ENCODE results near the gene ZBTB32.

Gene ZBTB32

DNA sequence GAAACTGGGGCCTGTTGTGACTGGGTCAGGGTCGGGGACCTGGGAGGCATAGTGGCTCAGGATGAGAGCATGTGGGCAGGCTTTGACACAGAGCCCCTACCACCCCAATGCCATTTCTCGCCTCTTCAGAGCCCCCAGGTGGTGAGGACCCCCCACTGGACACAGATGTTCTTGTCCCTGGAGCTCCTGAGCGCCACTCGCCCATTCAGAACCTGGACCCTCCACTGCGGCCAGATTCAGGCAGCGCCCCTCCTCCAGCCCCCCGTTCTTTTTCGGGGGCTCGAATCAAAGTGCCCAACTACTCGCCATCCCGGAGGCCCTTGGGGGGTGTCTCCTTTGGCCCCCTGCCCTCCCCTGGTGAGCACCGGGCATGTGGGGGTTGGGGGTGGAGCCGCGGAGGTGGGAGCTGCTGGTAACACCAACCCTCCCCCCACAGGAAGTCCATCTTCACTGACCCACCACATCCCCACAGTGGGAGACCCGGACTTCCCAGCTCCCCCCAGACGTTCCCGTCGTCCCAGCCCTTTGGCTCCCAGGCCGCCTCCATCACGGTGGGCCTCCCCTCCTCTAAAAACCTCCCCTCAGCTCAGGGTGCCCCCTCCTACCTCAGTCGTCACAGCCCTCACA is 27.5 kb downstream of the ZBTB32 start:
- no peak for DNase-seq (ENCODE audit: low read depth)

DNA sequence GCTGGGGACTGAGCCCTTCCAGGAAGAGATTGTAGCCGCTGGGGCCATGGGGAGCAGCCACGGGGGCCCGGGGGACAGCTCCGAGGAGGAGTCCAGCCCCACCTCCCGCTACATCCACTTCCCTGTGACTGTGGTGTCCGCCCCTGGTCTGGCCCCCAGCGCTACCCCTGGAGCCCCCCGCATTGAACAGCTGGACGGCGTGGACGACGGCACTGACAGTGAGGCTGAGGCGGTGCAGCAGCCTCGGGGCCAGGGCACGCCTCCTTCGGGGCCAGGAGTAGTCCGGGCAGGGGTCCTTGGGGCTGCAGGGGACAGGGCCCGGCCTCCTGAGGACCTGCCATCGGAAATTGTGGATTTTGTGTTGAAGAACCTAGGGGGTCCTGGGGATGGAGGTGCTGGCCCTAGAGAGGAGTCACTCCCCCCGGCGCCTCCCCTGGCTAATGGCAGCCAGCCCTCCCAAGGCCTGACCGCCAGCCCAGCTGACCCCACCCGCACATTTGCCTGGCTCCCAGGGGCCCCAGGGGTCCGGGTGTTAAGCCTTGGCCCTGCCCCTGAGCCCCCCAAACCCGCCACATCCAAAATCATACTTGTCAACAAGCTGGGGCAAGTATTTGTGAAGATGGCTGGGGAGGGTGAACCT is 28.3 kb downstream of the ZBTB32 start:
- no peak for DNase-seq (ENCODE audit: low read depth)
- H3K4me3 ChIP-seq (replicated peaks; ENCODE audit: low read depth, low read length), result no peak overlapping the region
- TF ChIP-seq, protein P1, sequence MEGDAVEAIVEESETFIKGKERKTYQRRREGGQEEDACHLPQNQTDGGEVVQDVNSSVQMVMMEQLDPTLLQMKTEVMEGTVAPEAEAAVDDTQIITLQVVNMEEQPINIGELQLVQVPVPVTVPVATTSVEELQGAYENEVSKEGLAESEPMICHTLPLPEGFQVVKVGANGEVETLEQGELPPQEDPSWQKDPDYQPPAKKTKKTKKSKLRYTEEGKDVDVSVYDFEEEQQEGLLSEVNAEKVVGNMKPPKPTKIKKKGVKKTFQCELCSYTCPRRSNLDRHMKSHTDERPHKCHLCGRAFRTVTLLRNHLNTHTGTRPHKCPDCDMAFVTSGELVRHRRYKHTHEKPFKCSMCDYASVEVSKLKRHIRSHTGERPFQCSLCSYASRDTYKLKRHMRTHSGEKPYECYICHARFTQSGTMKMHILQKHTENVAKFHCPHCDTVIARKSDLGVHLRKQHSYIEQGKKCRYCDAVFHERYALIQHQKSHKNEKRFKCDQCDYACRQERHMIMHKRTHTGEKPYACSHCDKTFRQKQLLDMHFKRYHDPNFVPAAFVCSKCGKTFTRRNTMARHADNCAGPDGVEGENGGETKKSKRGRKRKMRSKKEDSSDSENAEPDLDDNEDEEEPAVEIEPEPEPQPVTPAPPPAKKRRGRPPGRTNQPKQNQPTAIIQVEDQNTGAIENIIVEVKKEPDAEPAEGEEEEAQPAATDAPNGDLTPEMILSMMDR (IDR thresholded peaks at IDR 0.05; ENCODE audit: low read length, missing control alignments), result no peak

More for the DNA sequence above, 27.5 kb downstream of the ZBTB32 start:
- H3K4me3 ChIP-seq (replicated peaks; ENCODE audit: low read depth, low read length), result no peak overlapping the region
- TF ChIP-seq, protein P1 (IDR thresholded peaks at IDR 0.05; ENCODE audit: low read length, missing control alignments), result no peak

DNA sequence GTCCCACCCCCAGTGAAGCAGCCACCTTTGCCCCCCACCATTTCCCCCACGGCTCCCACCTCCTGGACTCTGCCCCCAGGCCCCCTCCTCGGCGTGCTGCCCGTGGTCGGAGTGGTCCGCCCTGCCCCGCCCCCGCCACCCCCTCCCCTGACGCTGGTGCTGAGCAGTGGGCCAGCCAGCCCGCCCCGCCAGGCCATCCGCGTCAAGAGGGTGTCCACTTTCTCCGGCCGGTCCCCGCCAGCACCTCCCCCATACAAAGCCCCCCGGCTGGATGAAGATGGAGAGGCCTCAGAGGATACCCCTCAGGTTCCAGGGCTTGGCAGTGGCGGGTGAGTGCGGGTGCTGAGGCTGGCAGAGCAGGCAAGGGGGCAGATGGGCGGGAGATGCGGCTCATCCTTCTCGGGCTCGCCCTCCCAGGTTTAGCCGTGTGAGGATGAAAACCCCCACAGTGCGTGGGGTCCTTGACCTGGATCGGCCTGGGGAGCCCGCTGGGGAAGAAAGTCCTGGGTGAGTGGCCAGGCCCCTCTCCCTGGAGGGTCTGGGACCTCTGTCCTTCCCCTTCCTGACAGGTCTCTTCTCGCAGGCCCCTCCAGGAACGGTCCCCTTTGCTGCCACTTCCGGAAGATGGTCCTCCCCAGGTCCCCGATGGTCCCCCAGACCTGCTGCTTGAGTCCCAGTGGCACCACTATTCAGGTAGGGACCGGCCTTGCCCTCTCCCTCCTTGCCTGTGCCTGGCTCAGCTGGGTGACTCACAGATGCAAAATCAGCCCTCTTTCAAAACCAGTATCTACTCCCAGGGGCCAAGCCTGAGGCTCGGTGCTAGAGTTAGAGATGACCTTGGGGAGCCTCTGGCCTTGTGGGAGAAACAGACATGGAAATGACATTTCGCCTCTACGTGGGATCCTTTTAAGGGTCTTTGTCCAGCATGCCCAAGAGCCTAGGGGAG is 29.1 kb downstream of the ZBTB32 start:
- no peak overlapping the region for H3K4me3 ChIP-seq (replicated peaks; ENCODE audit: low read depth, low read length)
- DNase-seq (ENCODE audit: low read depth), result no peak
- TF ChIP-seq, protein P1 (IDR thresholded peaks at IDR 0.05; ENCODE audit: low read length, missing control alignments), result no peak

DNA sequence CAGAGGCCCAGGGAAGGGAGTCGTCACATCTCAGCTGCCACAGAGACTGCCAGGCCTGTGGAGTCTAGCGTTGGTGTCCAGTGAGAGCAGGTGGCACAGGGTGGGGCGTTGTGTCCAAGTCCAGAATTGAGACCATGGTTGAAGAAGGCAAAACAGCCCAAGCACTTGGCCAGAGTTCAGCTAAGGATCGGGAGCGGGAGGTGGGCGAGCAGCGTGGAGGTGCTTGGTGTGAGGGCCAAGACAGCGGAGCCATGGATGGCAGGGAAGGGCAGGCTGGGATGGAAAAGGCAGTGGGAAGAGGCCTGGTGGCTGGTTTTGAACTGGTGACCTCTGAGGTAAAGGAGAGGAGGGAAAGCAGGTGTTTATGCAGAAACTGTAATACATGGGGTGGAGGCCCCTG is 29.9 kb downstream of the ZBTB32 start:
- DNase-seq (ENCODE audit: low read depth), result no peak
- TF ChIP-seq, protein P1 (IDR thresholded peaks at IDR 0.05; ENCODE audit: low read length, missing control alignments), result no peak

DNA sequence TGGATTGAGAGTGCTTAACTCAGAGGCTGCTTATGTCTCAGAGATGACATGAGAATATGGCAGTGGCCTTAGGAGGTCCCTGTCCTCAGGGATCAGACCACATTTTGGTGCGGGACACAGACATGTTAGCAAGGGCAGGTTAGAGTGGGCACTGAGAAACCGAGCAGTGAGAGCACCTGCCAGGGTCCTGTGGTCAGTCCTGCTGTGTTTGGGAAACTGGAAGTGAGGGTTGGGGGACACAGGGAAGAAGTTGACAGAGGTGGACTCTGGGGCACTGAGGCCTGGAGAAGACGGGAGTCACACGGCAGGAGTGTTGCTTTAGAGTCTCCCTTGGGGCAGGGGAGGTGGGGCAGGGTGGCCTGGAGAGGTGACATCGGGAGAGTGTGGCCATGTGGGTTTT is 30.5 kb downstream of the ZBTB32 start:
- H3K4me3 ChIP-seq (replicated peaks; ENCODE audit: low read depth, low read length), result no peak overlapping the region
- no peak for DNase-seq (ENCODE audit: low read depth)
- TF ChIP-seq, protein P1 (IDR thresholded peaks at IDR 0.05; ENCODE audit: low read length, missing control alignments), result no peak

More for the DNA sequence above, 29.9 kb downstream of the ZBTB32 start:
- no peak overlapping the region for H3K4me3 ChIP-seq (replicated peaks; ENCODE audit: low read depth, low read length)

DNA sequence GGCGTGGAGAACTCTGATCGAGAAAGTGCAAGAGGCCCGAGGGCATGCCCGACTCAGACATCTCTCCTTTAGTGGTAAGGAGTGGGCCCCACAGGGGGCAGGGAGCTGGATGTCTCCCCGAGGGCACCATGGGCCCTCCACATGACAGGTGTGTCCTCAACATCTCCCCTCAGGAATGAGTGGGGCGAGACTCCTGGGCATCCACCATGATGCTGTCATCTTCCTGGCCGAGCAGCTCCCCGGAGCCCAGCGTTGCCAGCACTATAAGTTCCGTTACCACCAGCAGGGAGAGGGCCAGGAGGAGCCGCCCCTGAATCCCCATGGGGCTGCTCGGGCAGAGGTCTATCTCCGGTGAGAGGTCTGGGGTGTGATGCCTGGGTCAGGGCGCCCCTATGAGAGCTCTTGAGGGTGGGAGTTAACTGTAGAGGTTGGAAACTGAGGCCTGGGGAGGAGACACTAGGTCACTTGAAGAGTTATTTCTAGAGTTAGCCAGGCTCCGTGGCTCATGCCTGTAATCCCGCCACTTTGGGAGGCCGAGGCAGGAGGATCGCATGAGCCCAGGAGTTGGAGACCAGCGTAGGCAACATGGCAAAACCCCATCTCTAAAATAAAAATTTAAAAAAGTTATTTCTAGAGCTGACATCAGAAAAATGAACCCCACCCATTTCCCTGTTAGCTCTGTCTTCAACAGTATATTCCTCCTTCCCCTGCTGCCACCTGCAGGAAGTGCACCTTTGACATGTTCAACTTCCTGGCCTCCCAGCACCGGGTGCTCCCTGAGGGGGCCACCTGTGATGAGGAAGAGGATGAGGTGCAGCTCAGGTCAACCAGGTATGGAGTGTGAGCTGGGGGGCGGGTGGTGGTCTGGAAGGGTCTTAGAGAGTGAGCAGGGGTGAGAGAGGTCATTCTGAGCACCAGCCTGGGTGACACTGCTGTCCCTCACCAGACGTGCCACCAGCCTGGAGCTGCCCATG is 32.8 kb downstream of the ZBTB32 start:
- no peak for DNase-seq (ENCODE audit: low read depth)
- TF ChIP-seq, protein P1 (IDR thresholded peaks at IDR 0.05; ENCODE audit: low read length, missing control alignments), result no peak

More for the DNA sequence above, 32.8 kb downstream of the ZBTB32 start:
- H3K4me3 ChIP-seq (replicated peaks; ENCODE audit: low read depth, low read length), result no peak overlapping the region

All from fibroblast of pulmonary artery (primary cell).